GM10847 (cell line): ENCODE results near the gene USH2A.

Experiments
- POLR2A ChIP-seq: IDR thresholded peaks from 2 replicates; pipeline ENCODE4 v1.6.1; 2011; ENCODE audit not compliant: insufficient read length; ENCODE audit errors: extremely low read depth

USH2A gene

GRCh38 chr1:216032961-216033614 is 390.2 kb downstream of the USH2A start:
- no peak for TF ChIP-seq POLR2A

GRCh38 chr1:216032284-216032683 is 391.0 kb downstream of the USH2A start:
- TF ChIP-seq POLR2A = no peak

- TF ChIP-seq POLR2A = no peak
These were observed 394.6 kb downstream of the USH2A start for GRCh38 chr1:216028631-216029030.

GRCh38 chr1:216024546-216024945 is 398.7 kb downstream of the USH2A start:
- no peak for TF ChIP-seq POLR2A

DNA sequence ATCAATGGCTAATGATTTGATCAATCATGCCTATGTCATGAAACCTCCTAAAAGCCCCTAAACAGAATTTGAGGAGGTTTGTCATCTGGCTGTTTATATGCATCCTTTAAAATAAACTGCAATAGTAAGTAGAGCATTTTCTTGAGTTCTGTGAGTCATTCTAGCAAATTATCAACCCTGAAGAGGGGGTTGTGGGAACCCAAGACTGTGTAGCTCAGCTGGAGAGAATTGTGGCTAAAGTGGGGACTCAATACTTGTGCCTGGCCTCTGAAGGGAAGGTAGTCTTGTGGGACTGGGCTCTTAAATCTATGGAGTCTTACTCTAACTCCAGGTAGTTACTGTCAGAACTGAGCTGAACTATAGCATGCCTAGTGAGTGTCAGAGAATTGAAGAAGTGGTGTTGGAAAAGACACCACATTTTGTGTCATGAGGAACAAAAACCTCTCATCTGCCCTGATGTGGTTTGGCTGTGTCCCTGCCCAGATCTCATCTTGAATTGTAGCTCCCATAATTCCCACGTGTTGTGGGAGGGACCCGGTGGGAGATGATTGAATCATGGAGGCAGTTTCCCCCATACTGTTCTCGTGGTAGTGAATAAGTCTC is 402.4 kb downstream of the USH2A start:
- TF ChIP-seq POLR2A = no peak

DNA sequence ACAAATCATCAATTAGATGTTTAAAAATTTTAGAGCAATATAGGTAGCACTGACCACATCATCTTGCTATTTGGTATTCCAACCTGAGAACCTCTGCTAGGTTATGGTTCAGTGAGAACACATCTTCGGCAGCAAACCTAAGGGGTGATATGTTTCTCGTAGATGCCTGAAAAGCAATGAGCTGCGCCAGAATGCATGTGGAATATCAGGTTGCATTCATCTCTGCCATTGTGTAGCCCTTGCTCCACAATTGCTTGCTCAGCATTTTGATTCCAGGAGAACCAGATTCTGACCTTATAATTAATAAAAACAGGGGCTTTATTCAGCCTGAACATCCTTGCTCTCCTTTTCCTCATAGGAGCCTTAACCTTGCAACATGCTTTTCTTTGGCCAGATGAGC is 408.1 kb downstream of the USH2A start:
- no peak for TF ChIP-seq POLR2A

DNA sequence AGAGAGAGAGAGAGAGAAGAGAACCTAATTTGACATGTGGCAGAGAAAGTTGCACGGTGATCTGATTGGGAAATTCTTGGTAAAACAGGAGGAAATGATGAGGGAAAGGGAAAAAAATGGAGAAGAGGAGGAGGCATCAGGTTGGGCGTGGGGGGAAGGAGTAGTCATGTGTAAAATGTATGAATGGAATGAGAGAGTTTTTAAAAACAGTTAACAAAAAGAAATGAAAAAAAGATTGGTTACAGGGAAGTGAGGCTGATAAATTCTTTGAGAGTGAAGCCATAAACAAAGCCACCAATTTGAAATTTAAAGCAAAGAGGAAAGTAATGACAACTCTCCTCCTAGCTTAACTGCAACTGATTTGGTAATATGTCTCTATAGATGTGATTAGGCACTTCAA is 409.2 kb downstream of the USH2A start:
- no peak for TF ChIP-seq POLR2A

GRCh38 chr1:216005916-216006315 is 417.3 kb downstream of the USH2A start:
- no peak for TF ChIP-seq POLR2A

- no peak for TF ChIP-seq POLR2A
These were observed 430.6 kb downstream of the USH2A start for GRCh38 chr1:215992620-215993019.

DNA sequence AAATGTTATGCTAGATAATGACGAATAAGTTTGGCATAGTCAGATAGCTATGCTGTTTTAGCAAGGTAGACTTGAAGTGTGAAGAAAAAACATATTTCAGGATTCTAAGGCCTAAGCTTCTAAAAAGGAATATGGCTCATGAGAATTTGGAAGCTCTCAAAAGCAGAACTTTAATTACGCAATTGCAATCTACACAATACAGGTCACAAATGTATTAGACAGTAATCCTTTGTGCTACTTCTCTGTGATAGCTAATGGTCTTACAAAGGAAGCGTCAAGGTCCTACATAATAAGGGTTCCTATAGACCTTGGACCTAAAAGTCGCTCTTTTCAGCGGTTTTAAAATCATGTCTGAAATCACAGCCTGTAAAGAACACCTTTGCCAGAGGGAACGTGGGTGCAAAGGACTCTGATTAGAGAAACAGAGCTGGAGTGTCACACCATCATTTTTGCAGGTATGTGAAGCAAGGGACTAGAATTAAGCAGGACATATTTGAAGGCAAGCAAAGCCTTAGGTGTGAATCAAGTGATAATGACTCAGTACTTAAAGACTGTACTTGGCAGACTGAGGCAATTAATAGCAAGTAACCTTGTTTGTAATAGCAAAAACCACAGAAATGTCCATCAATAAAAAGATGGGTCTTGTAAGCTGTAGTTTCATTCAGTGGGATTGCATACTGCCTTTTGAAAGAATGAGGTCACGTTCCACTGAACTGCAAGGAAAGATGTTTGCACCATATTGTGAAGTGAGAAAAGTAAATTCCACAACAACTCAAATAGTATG is 436.0 kb downstream of the USH2A start:
- TF ChIP-seq POLR2A = no peak

- TF ChIP-seq POLR2A = no peak
These were observed 436.8 kb downstream of the USH2A start for GRCh38 chr1:215986401-215986800.

DNA sequence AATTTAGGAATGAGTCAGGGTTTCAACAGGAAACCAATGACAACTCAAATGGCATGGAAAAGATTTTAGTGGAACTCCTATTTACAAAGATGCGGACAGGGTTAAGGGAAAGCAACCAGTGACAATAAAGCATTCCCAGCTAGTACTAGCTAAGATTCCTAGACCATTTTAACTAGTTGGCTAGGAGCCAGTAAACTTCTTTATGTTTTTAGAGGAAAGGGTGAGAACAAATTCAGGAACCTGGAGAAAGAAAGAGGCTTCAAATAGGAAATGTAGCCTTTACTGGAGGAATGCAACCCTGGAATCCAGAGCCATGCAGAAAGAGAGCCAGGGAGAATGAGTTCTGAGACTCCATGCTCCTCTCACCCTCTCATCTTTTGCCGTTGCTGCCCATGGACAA is 439.6 kb downstream of the USH2A start:
- no peak for TF ChIP-seq POLR2A

DNA sequence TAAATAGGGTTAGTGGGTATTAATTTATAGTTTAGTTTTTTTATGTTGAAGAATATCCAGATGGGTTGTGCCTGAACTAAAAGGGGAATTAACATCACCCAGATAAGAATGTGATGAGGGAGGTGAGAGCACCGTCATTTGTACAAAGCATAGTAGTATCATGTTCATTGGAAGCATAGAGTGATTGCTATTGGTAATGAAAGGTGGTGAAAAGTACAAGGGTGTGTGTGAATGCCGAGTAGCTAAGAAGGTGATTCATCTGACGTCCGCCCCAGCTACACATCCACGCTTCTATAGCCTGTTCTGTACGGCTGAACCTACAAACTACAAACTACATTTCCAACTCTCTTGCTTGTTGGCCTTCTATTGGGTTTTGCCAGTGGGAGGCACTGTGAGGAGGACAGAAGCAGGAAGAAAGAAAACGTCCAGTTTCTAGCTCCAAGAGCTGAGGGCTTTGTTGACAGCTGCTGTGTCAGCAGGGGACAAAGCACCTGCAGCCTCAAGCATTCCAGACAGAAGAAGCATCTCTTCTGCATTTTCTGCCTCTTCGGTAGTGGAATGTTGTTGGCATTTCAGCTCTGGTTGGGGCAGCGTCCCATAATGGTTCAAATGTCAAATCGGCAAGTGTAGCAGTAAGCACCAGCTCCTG is 451.3 kb downstream of the USH2A start:
- no peak for TF ChIP-seq POLR2A

GRCh38 chr1:215970406-215970805 is 452.8 kb downstream of the USH2A start:
- TF ChIP-seq POLR2A = no peak

GRCh38 chr1:215963621-215964020 is 459.6 kb downstream of the USH2A start:
- TF ChIP-seq POLR2A = no peak

DNA sequence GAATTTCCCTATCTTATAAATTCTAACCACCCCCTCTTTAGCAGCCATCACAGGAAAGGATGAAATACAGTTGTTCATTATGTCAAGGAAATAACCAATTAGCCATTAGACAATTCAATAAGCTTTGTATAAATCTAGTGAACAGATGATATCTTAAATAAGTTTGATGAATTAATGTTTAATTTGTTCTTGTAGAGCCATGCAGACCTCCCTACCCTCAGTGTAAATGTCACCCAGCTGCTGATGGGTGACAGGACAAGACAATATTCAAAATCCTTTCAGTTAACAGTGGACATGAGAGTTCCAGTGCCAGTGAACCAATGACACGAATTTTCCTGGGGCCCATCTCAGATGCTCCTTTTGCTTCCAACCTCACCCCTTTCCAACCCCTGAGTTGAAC is 460.2 kb downstream of the USH2A start:
- TF ChIP-seq POLR2A = no peak
